IMR-90 (cell line): ENCODE measurements around the gene OXNAD1. TPM values are rescaled to one million over a fixed set of nuclear protein-coding genes. Genes with fewer than 3 reads are reported as not detected.

Experiments used
- ATAC-seq: fragments of 200-7000 bp; cut with Tn5 transposase; 2 replicates; pipeline ENCODE4 v1.9.1; 2020; ENCODE audit warnings: low read depth, mild to moderate bottlenecking, moderate library complexity
- BruUV-seq: library from RNA; stranded (reverse); fragments of 400-500 nt; replicated peaks from 2 replicates; lab custom pipeline; 2021; lab: Mats Ljungman, UMichigan
- CTCF ChIA-PET: fragments of 300-600 bp; formaldehyde crosslinking; extraction: SDS; loops from one replicate; lab custom pipeline; 2021; ENCODE audit warnings: antibody characterized with exemption; lab: Yijun Ruan, JAX
- POLR2A ChIA-PET: fragments of 300-600 bp; sonication (Branson Sonifier 250); formaldehyde crosslinking; loops from one replicate; lab custom pipeline; 2022; ENCODE audit warnings: antibody characterized with exemption; ENCODE audit not compliant: unreplicated experiment; lab: Charles Lee
- DNase-seq: peaks from one replicate; pipeline ENCODE4 v3.0.0; 2013
- H2AFZ ChIP-seq: replicated peaks from 2 replicates; pipeline ENCODE3; 2013; ENCODE audit warnings: low read length, mild to moderate bottlenecking; ENCODE audit not compliant: poor library complexity
- H2AK5ac ChIP-seq: 2 replicates; pipeline ENCODE4 v1.6.1; 2013; ENCODE audit warnings: low read depth, low read length, inconsistent platforms
- H2AK9ac ChIP-seq: replicated peaks from 2 replicates; pipeline ENCODE3; 2013; ENCODE audit warnings: mild to moderate bottlenecking, low read depth, low read length, moderate library complexity; ENCODE audit not compliant: poor library complexity
- H2BK120ac ChIP-seq: 2 replicates; pipeline ENCODE4 v1.6.1; 2013; ENCODE audit warnings: low read depth, low read length, inconsistent platforms
- H2BK15ac ChIP-seq: 3 replicates; pipeline ENCODE4 v1.6.1; 2013; ENCODE audit warnings: low read depth, low read length, inconsistent platforms
- H2BK20ac ChIP-seq: 2 replicates; pipeline ENCODE4 v1.6.1; 2013; ENCODE audit warnings: low read depth, mild to moderate bottlenecking, inconsistent platforms, low read length, moderate library complexity
- H2BK5ac ChIP-seq: 2 replicates; pipeline ENCODE4 v1.6.1; 2013; ENCODE audit warnings: mild to moderate bottlenecking, low read depth, low read length, inconsistent platforms; ENCODE audit not compliant: poor library complexity, severe bottlenecking
- H3K14ac ChIP-seq: replicated peaks from 2 replicates; pipeline ENCODE4 v1.6.1; 2013; ENCODE audit warnings: low read depth, low read length, inconsistent platforms
- H3K18ac ChIP-seq: 2 replicates; pipeline ENCODE4 v1.6.1; 2013; ENCODE audit warnings: low read depth, low read length, control low read depth
- H3K23ac ChIP-seq: 2 replicates; pipeline ENCODE4 v1.6.1; 2013; ENCODE audit warnings: low read depth, low read length, inconsistent platforms
- H3K27ac ChIP-seq: 2 replicates; pipeline ENCODE4 v1.5.1; 2013; ENCODE audit warnings: mild to moderate bottlenecking, control low read depth, low read length; ENCODE audit not compliant: insufficient read depth
- H3K27me3 ChIP-seq: 2 replicates; pipeline ENCODE4 v1.6.1; 2013; ENCODE audit warnings: low read length; ENCODE audit not compliant: control insufficient read depth, insufficient read depth
- H3K36me3 ChIP-seq: 2 replicates; pipeline ENCODE4 v1.6.1; 2013; ENCODE audit warnings: low read length, mixed read lengths; ENCODE audit not compliant: control insufficient read depth, insufficient read depth
- H3K4ac ChIP-seq: 2 replicates; pipeline ENCODE4 v1.6.1; 2013; ENCODE audit warnings: low read depth, low read length, inconsistent platforms
- H3K4me1 ChIP-seq: 2 replicates; pipeline ENCODE4 v1.6.1; 2013; ENCODE audit warnings: low read length, mixed read lengths; ENCODE audit not compliant: control insufficient read depth, insufficient read depth
- H3K4me2 ChIP-seq: 2 replicates; pipeline ENCODE4 v1.6.1; 2013; ENCODE audit warnings: low read depth, mild to moderate bottlenecking, control low read depth, low read length, moderate library complexity
- H3K4me3 ChIP-seq: 2 replicates; pipeline ENCODE4 v1.5.1; 2013; ENCODE audit warnings: low read depth, mild to moderate bottlenecking, control low read depth, low read length, moderate library complexity; ENCODE audit not compliant: insufficient read depth
- H3K56ac ChIP-seq: 2 replicates; pipeline ENCODE4 v1.6.1; 2013; ENCODE audit warnings: low read length, inconsistent platforms; ENCODE audit not compliant: insufficient read depth; ENCODE audit errors: extremely low read depth
- H3K79me1 ChIP-seq, 2 experiments: 2 replicates each; pipeline ENCODE4 v1.6.1; 2013; ENCODE audit warnings: low read length in 2 of 2, inconsistent platforms in 1 of 2, low read depth in 1 of 2
- H3K9ac ChIP-seq: 2 replicates; pipeline ENCODE4 v1.6.1; 2013; ENCODE audit warnings: low read depth, low read length, control low read depth
- H3K9me1 ChIP-seq: 2 replicates; pipeline ENCODE4 v1.6.1; 2013; ENCODE audit warnings: low read length, inconsistent platforms; ENCODE audit not compliant: insufficient read depth
- H3K9me3 ChIP-seq: 2 replicates; pipeline ENCODE4 v1.6.1; 2013; ENCODE audit warnings: low read length; ENCODE audit not compliant: control insufficient read depth, insufficient read depth
- H4K20me1 ChIP-seq: 2 replicates; pipeline ENCODE4 v1.6.1; 2013; ENCODE audit warnings: low read length, inconsistent platforms; ENCODE audit not compliant: insufficient read depth
- H4K5ac ChIP-seq: 2 replicates; pipeline ENCODE4 v1.6.1; 2013; ENCODE audit warnings: mild to moderate bottlenecking, low read depth, low read length, control low read depth
- H4K8ac ChIP-seq, 2 experiments: 2 replicates each; pipeline ENCODE4 v1.6.1; 2013; ENCODE audit warnings: low read depth in 2 of 2, low read length in 2 of 2, control low read depth in 1 of 2, inconsistent platforms in 1 of 2
- H4K91ac ChIP-seq: 2 replicates; pipeline ENCODE4 v1.6.1; 2013; ENCODE audit warnings: low read depth, low read length, inconsistent platforms; ENCODE audit not compliant: insufficient read depth
- BHLHE40 ChIP-seq: fragments of 150-350 bp; IDR thresholded peaks from 2 replicates; pipeline ENCODE4 v1.6.1; 2016; ENCODE audit warnings: mild to moderate bottlenecking, low read depth, low read length
- CEBPB ChIP-seq: IDR thresholded peaks from 2 replicates; pipeline ENCODE4 v1.6.1; 2012; ENCODE audit warnings: low read depth, low read length, improper control_type of control experiment
- CHD1 ChIP-seq: IDR thresholded peaks from 2 replicates; pipeline ENCODE4 v1.6.1; 2012; ENCODE audit warnings: low read depth, low read length, improper control_type of control experiment
- CTCF ChIP-seq: conservative IDR thresholded peaks from 2 replicates; pipeline ENCODE4 v1.5.1; 2012; ENCODE audit warnings: mild to moderate bottlenecking, low read depth, low read length, improper control_type of control experiment
- ELK1 ChIP-seq: fragments of 150-350 bp; IDR thresholded peaks from 2 replicates; pipeline ENCODE4 v1.6.1; 2016; ENCODE audit warnings: low read depth, mild to moderate bottlenecking, low read length, moderate library complexity, borderline replicate concordance
- FOS ChIP-seq: fragments of 150-350 bp; IDR thresholded peaks from 2 replicates; pipeline ENCODE4 v1.6.1; 2016; ENCODE audit warnings: low read depth, low read length
- MAFK ChIP-seq: IDR thresholded peaks from 2 replicates; pipeline ENCODE4 v1.6.1; 2012; ENCODE audit warnings: low read depth, low read length, improper control_type of control experiment
- MAZ ChIP-seq: IDR thresholded peaks from 2 replicates; pipeline ENCODE4 v1.6.1; 2012; ENCODE audit warnings: low read depth, mild to moderate bottlenecking, low read length, improper control_type of control experiment, moderate library complexity, borderline replicate concordance
- MXI1 ChIP-seq: IDR thresholded peaks from 2 replicates; pipeline ENCODE4 v1.6.1; 2012; ENCODE audit warnings: low read depth, mild to moderate bottlenecking, low read length, moderate library complexity, borderline replicate concordance
- NFE2L2 ChIP-seq: fragments of 150-350 bp; IDR thresholded peaks from 2 replicates; pipeline ENCODE4 v1.6.1; 2016; ENCODE audit warnings: low read depth, mild to moderate bottlenecking, low read length
- POLR2A ChIP-seq: IDR thresholded peaks from 2 replicates; pipeline ENCODE4 v1.6.1; 2012; ENCODE audit warnings: mild to moderate bottlenecking, low read depth, low read length
- RAD21 ChIP-seq: IDR thresholded peaks from 2 replicates; pipeline ENCODE4 v1.6.1; 2012; ENCODE audit warnings: low read length, improper control_type of control experiment
- RCOR1 ChIP-seq: IDR thresholded peaks from 2 replicates; pipeline ENCODE4 v1.6.1; 2012; ENCODE audit warnings: mild to moderate bottlenecking, low read length, improper control_type of control experiment; ENCODE audit not compliant: insufficient replicate concordance
- RFX5 ChIP-seq: IDR thresholded peaks from 2 replicates; pipeline ENCODE4 v1.8.0; 2012; ENCODE audit warnings: low read depth, mild to moderate bottlenecking, low read length, moderate library complexity
- SMC3 ChIP-seq: fragments of 150-350 bp; IDR thresholded peaks from 2 replicates; pipeline ENCODE4 v1.6.1; 2016; ENCODE audit warnings: low read depth, mild to moderate bottlenecking, antibody characterized with exemption, low read length, moderate library complexity
- USF2 ChIP-seq: fragments of 150-350 bp; IDR thresholded peaks from 2 replicates; pipeline ENCODE4 v1.6.1; 2017; ENCODE audit warnings: mild to moderate bottlenecking, antibody characterized with exemption, low read length, low read depth
- WGBS, 2 experiments: methylation state at CpG; one replicate each; pipeline versions ENCODE4 v1.1.5 to v1.1.7; 2013; ENCODE audit warnings: missing lambda C conversion rate in 2 of 2; ENCODE audit not compliant: insufficient read length in 1 of 2; ENCODE audit errors: extremely low coverage in 2 of 2; 5-methylcytosine and 5-hydroxymethylcytosine counted together
- dilution Hi-C: fragments of 300-500 bp; cut with HindIII; formaldehyde crosslinking; loops from one replicate; pipeline ENCODE4 v1.14.3; 2018; ENCODE audit warnings: low sequenced_read_pairs; ENCODE audit not compliant: unreplicated experiment
- in situ Hi-C: fragments of 300-500 bp; cut with MboI; formaldehyde crosslinking; loops from 3 replicates; pipeline ENCODE4 v1.14.3; 2019; ENCODE audit warnings: low sequenced_read_pairs, inconsistent platforms, mixed read lengths
- intact Hi-C: fragments of 100-400 bp; cut with micrococcal nuclease; formaldehyde crosslinking; loops from 2 replicates; pipeline ENCODE4 v1.10.0; 2022
- polyA plus RNA-seq, 3 experiments: library from polyadenylated mRNA; depleted of rRNA; stranded (reverse); fragments of >200 nt; gene quantifications; 2 replicates each; pipeline ENCODE4 v1.2.3, GENCODE V29; 2012; ENCODE audit warnings: low replicate concordance in 1 of 3
- total RNA-seq: library from RNA; depleted of rRNA; stranded (reverse); fragments of >200 nt; gene quantifications from 2 replicates; pipeline ENCODE4 v1.2.3, GENCODE V29; 2012

Gene OXNAD1
- total and polyA plus RNA-seq, 2 of the 4 experiments (the other 2 are of a cell fraction), result 6.2 to 11.3 TPM

GRCh38 chr3:16335333-16335732, 70.3 kb downstream of the OXNAD1 start:
- Histone ChIP-seq H4K91ac (no peak overlapping the region), H3K79me1 (peaks cover 20 to 52% of the 10 kb centered on the region in 2 experiments), H2AK9ac (no peak overlapping the region), H3K14ac (no peak overlapping the region), H3K4me2 (no peak overlapping the region), H2BK120ac (no peak overlapping the region), H4K8ac (no peak overlapping the region), H2BK5ac (no peak overlapping the region), H4K5ac (no peak overlapping the region), H2AK5ac (no peak overlapping the region; the same call in 1 of the 2 replicates), H3K9ac (no peak overlapping the region), H3K27ac (no peak overlapping the region), H2BK20ac (no peak overlapping the region), H3K4me3 (no peak overlapping the region), H2BK15ac (no peak overlapping the region), H2AFZ (no peak overlapping the region), H3K23ac (no peak overlapping the region), H3K4me1 (peaks cover 8% of the 10 kb centered on the region), H3K4ac (no peak overlapping the region), H3K9me1 (peaks cover 17% of the 10 kb centered on the region), H3K56ac (no peak overlapping the region), H3K18ac (no peak overlapping the region), H3K9me3 (peaks cover 6% of the 10 kb centered on the region), H3K36me3 (peaks cover 17% of the 10 kb centered on the region), H4K20me1 (peaks cover 23% of the 10 kb centered on the region), H3K27me3 (no peaks in the 10 kb centered on the region)
- no CpG with 5 or more reads among the region's 5 CpGs for WGBS, 2 experiments
- in situ Hi-C loops, result no loop called here
- TF ChIP-seq NFE2L2 (no peak), MAZ (no peak), CEBPB (no peak), POLR2A (no peak), RFX5 (no peak), CHD1 (no peak), ELK1 (no peak), RCOR1 (no peak), MAFK (no peak), FOS (no peak), USF2 (no peak), SMC3 (no peak), RAD21 (no peak), BHLHE40 (no peak), MXI1 (no peak), CTCF (no peak)
- BruUV-seq, result no TSS peak
- intact Hi-C loops, result no loop called here
- DNase-seq (no peak), ATAC-seq (no peak)
- POLR2A ChIA-PET, result no interaction called here
- CTCF ChIA-PET, result no interaction called here
- dilution Hi-C loops, result no loop called here
